Measurements from ENCODE around the gene CCDC88C.
"Not testable (repeated sequence)": the region's sequence is repeated elsewhere in the genome, so short reads cannot be mapped to it uniquely, and the experiment has no call there.

Gene CCDC88C

GRCh38 chr14:91284791-91285548 lies 132.7 kb downstream of the CCDC88C start:
- no peak for DNase-seq

- no peak for DNase-seq
Measured at GRCh38 chr14:91284146-91284790, 133.4 kb downstream of the CCDC88C start.

- DNase-seq: no peak
Measured at GRCh38 chr14:91283666-91284065, 134.0 kb downstream of the CCDC88C start.

- no peak for DNase-seq
Measured at GRCh38 chr14:91282954-91283645, 134.5 kb downstream of the CCDC88C start.

GRCh38 chr14:91281346-91281745 lies 136.3 kb downstream of the CCDC88C start:
- DNase-seq: no peak

GRCh38 chr14:91280129-91280528 lies 137.5 kb downstream of the CCDC88C start:
- no peak for DNase-seq

GRCh38 chr14:91279354-91279753 lies 138.3 kb downstream of the CCDC88C start:
- no peak for DNase-seq

GRCh38 chr14:91278383-91278715 lies 139.3 kb downstream of the CCDC88C start:
- DNase-seq: no peak

- no peak for DNase-seq
Measured at GRCh38 chr14:91277546-91278382, 139.9 kb downstream of the CCDC88C start.

GRCh38 chr14:91274796-91275195 lies 142.8 kb downstream of the CCDC88C start:
- DNase-seq: no peak

- DNase-seq: no peak
Measured at GRCh38 chr14:91273885-91274273, 143.7 kb downstream of the CCDC88C start.

GRCh38 chr14:91273273-91273884 lies 144.2 kb downstream of the CCDC88C start:
- no peak for DNase-seq

- no peak for DNase-seq
Measured at GRCh38 chr14:91272341-91273272, 145.0 kb downstream of the CCDC88C start.

- DNase-seq: no peak
Measured at GRCh38 chr14:91271639-91272038, 146.0 kb downstream of the CCDC88C start.

- DNase-seq: no peak
Measured at GRCh38 chr14:91270619-91271018, 147.0 kb downstream of the CCDC88C start.

GRCh38 chr14:91270188-91270587 lies 147.4 kb downstream of the CCDC88C start:
- DNase-seq: no peak

GRCh38 chr14:91269076-91269991 lies 148.3 kb downstream of the CCDC88C start:
- DNase-seq: no peak

GRCh38 chr14:91267965-91268437 lies 149.6 kb downstream of the CCDC88C start:
- no peak for DNase-seq

- DNase-seq: not testable (repeated sequence)
Measured at GRCh38 chr14:91266276-91266675, 151.3 kb downstream of the CCDC88C start.

GRCh38 chr14:91265404-91265803 lies 152.2 kb downstream of the CCDC88C start:
- no peak for DNase-seq

Measured in stimulated activated CD8-positive, alpha-beta memory T cell treated with anti-CD3 and anti-CD28 coated beads, Interleukin-4, amount 100 ng/mL, for 48 hours (primary cell).